GM13977 (cell line): ENCODE data around the gene KCNG2.
A peak's percentile ranks its signal among the peaks of the same experiment; 100 is the strongest.

Source experiments
- DNase-seq: peaks from one replicate; pipeline ENCODE4 v3.0.0; 2012; ENCODE audit warnings: low spot score
- CTCF ChIP-seq: IDR thresholded peaks from 2 replicates; pipeline ENCODE4 v1.5.1; 2012; ENCODE audit warnings: mild to moderate bottlenecking, control low read depth; ENCODE audit not compliant: insufficient read depth; ENCODE audit errors: extremely low read depth, missing control alignments
- in situ Hi-C: fragments of 300-500 bp; cut with MboI; formaldehyde crosslinking; loops from one replicate; pipeline ENCODE4 v1.12.0; 2022; ENCODE audit warnings: low sequenced_read_pairs, low pct_unique_long_range_greater_than_20kb, mixed read lengths, inconsistent platforms; ENCODE audit not compliant: unreplicated experiment

Gene KCNG2

GRCh38 chr18:79914614-79915160 lies 116.9 kb downstream of the KCNG2 start:
- in situ Hi-C loops: no loop called here
- DNase-seq: no peak
- TF ChIP-seq CTCF: no peak

GRCh38 chr18:79915161-79916127 lies 117.7 kb downstream of the KCNG2 start:
- in situ Hi-C loops: no loop called here
- TF ChIP-seq CTCF: no peak
- DNase-seq: no peak

- DNase-seq: no peak
- TF ChIP-seq CTCF: no peak
- in situ Hi-C loops: no loop called here
Observed at GRCh38 chr18:79916128-79916494, 118.4 kb downstream of the KCNG2 start.

GRCh38 chr18:79916546-79917168 lies 118.9 kb downstream of the KCNG2 start:
- in situ Hi-C loops: no loop called here
- no peak for TF ChIP-seq CTCF
- peak; percentile 29 for DNase-seq

- in situ Hi-C loops: no loop called here
- TF ChIP-seq CTCF: no peak
- DNase-seq: no peak
Observed at GRCh38 chr18:79917169-79917852, 119.6 kb downstream of the KCNG2 start.
